HG03521 (cell line): ENCODE measurements around the gene LRRC2.
A peak's percentile ranks its signal among the peaks of the same experiment; 100 is the strongest.
"Not testable (repeated sequence)": the region's sequence is repeated elsewhere in the genome, so short reads cannot be mapped to it uniquely, and the experiment has no call there.

Experiments used
- ATAC-seq: cut with Tn5 transposase; IDR thresholded peaks from one replicate; pipeline ENCODE4 v1.9.1; 2021; ENCODE audit warnings: mild to moderate bottlenecking, moderate library complexity; ENCODE audit not compliant: unreplicated experiment

LRRC2 gene

GRCh38 chr3:46558184-46559043 is 7.7 kb downstream of the LRRC2 start:
- ATAC-seq = peak; percentile 88

DNA sequence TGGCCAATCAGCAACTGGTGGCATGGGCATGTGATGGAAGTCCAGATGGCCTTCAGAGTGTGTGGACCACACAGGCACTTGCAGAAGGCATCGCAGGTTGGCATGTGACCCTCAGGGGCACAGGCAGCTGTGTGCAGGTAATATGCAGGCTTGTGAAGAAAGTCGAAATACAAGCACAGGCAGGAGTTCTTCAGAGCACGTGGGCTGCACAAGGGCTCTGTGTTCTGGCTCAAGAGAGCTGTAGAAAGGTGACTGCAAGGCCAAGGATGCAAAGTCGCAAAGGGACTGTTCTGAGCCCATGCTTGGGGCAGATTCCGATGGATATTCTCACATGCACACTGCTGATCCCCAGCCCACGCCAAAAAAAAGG is 8.3 kb downstream of the LRRC2 start:
- no peak for ATAC-seq

DNA sequence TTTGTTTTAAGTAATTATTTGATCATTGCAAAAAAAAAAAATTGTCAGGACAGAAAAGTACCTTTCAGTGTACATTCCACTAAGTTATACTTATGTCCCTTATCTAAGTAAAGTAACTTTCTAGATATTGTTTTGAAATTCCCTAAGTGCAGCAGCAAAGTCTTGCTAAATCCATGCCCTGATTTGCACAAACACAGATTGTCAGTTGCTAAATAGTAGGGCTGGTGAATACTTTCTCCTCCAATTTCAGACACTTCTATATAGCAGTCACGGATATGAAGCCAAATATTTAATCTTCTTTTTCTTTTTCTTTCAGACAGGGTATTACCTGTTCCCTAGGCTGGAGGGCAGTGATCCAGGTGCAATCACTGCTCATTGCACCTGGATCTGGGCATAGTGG is 12.9 kb downstream of the LRRC2 start:
- no peak for ATAC-seq

- ATAC-seq = no peak
These were observed 13.6 kb downstream of the LRRC2 start for GRCh38 chr3:46552538-46552937.

GRCh38 chr3:46551615-46552014 is 14.5 kb downstream of the LRRC2 start:
- ATAC-seq = no peak

GRCh38 chr3:46549989-46550388 is 16.1 kb downstream of the LRRC2 start:
- ATAC-seq = no peak

DNA sequence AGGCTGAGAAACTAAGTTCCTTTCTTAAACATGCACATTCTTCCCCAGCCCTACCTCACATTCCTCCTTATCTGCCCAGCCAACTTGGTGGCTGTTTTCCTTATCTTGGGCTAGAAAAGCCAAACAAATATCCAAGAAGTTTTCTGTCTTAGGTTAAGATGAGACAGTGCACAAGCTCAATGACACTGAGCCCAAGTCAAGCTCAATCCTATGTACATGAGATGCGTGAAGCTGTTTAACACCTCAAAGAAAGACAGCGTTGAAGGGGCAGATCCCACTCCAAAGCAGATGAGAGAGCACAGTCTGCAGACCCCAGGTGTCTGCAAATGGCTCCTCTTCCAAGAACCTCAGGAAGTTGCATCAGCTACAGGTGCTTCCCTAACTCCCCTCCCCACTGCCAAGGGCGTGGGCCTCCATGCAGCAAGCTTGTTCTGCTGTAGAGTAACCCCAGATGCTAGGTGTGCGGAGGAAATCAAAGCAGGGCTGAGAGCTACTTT is 16.6 kb downstream of the LRRC2 start:
- ATAC-seq = no peak

GRCh38 chr3:46548611-46549010 is 17.5 kb downstream of the LRRC2 start:
- ATAC-seq = not testable (repeated sequence)

DNA sequence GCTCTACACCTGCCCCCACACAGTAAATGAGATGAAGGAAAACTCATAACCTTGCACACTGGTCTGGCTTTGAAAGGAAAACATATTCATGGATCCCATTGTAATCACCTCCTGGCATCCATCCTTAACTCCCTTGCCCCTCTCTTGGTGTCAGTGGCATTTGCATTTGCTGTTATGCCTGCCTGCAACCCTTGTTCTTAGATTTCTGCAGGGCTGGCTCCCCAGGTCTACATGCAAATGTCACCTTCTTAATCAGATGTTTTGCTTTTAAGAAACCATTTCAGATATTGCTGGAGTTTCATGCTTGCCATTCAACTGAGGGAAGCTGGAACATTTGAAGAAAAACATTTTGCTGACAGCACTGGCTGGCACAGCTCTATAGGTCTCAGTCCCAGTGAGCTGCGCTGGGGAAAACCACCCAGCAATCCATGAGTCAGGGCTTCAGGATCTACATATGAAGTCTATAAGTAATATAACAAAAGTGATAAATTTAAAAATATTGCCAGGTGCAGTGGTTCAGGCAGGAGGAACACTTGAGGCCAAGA is 19.1 kb downstream of the LRRC2 start:
- no peak for ATAC-seq

GRCh38 chr3:46545818-46546630 is 20.1 kb downstream of the LRRC2 start:
- ATAC-seq = no peak

- no peak for ATAC-seq
These were observed 21.2 kb downstream of the LRRC2 start for GRCh38 chr3:46544771-46545503.

- ATAC-seq = no peak
These were observed 23.3 kb downstream of the LRRC2 start for GRCh38 chr3:46542801-46543201.

- no peak for ATAC-seq
These were observed 23.8 kb downstream of the LRRC2 start for GRCh38 chr3:46542344-46542743.

DNA sequence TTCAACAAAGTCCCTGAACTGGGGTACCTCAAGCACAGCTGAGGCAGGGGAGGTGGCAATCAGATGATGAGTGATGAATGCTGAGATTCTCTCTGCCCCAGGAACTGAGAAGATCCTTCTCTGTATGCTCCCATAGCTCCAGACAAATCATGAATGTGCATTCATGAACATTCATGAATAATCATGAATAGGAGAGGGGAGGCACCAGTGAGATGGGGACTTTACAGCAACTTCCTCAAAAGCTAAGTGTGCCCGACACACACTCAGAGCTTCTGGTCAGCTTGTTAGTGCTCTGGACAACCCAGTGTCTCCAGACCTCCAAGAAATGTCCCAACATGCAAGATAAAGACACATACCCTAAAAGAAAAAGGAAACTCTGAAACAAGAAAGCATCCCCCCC is 24.3 kb downstream of the LRRC2 start:
- ATAC-seq = no peak

GRCh38 chr3:46540550-46540949 is 25.6 kb downstream of the LRRC2 start:
- ATAC-seq = no peak

DNA sequence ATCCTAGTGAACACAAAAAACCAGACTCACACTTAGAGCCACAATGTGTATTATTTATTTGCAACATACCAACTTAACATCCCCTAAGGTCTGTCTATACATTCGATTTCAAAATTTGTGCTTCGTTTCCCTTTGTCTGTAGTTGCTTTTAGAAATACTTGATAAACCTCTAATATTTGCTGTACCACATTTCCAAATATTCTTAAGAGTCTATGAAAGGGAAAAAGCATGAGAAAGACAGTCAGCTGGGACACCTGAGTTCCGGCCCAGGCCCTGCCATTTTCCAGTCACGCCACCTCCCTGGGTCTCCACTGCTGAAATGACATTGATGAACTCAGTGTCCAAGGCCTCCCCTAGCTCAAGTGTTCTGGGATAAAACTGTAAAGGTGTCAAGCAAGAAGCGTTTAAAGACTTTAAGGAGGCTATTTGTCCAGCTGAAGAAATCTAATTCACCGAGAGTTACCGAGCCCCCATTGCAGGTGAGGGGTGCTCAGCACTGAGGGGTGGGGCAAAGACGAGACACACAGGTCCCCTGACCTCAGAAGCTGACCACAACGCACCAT is 26.6 kb downstream of the LRRC2 start:
- ATAC-seq = no peak

- ATAC-seq = peak; percentile 82
These were observed 27.2 kb downstream of the LRRC2 start for GRCh38 chr3:46538803-46539442.

DNA sequence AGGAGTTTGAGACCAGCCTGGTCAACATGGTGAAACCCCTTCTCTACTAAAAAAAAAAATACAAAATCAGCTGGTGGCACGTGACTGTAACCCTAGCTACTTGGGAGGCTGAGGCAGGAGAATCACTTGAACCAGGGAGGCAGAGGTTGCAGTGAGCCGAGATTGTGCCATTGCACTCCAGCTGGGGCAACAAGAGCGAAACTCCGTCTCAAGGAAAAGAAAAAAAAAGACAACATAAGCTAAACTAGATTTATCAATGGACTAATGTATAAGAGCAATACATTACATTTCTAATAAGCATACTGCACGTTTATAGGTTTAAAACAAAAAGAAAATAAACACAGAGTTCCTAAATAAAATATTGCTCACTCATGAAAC is 27.7 kb downstream of the LRRC2 start:
- ATAC-seq = not testable (repeated sequence)

- ATAC-seq = no peak
These were observed 28.3 kb downstream of the LRRC2 start for GRCh38 chr3:46537779-46538178.

- ATAC-seq = no peak
These were observed 28.8 kb downstream of the LRRC2 start for GRCh38 chr3:46537316-46537715.
